H1 (cell line): ENCODE data around the gene ULK1. TPM values are rescaled to one million over a fixed set of nuclear protein-coding genes. Genes with fewer than 3 reads are reported as not detected.

Source experiments
- GABPA ChIP-seq: IDR thresholded peaks from 2 replicates; pipeline ENCODE4 v1.6.1; 2011; ENCODE audit warnings: mild to moderate bottlenecking, low read length, moderate library complexity, borderline replicate concordance; ENCODE audit not compliant: insufficient read depth
- KDM1A ChIP-seq: fragments of 200-600, 300-600 bp; sonication (generic); IDR thresholded peaks from 2 replicates; pipeline ENCODE4 v1.7.1; 2016; ENCODE audit warnings: mild to moderate bottlenecking, low read length, borderline replicate concordance
- SAP30 ChIP-seq: fragments of 300-600 bp; sonication (generic); IDR thresholded peaks from 2 replicates; pipeline ENCODE4 v1.7.1; 2012; ENCODE audit warnings: low read length, moderate library complexity, mild to moderate bottlenecking, inconsistent platforms; ENCODE audit not compliant: insufficient read depth, insufficient replicate concordance
- TBP ChIP-seq: IDR thresholded peaks from 2 replicates; pipeline ENCODE4 v1.6.1; 2011; ENCODE audit warnings: low read depth, low read length, improper control_type of control experiment
- polyA plus RNA-seq, 7 experiments: library from polyadenylated mRNA; depleted of rRNA in 3 of 7; stranded (reverse) in 5 of 7; unstranded in 2 of 7; fragments of >200 nt in 5 of 7; fragments of 200-250 nt in 2 of 7; gene quantifications; 1 replicate in 5 of 7; 2 replicates in 1 of 7; 4 replicates in 1 of 7; pipeline versions ENCODE4 v1.2.1 to v1.2.3, GENCODE V29; 2011 to 2013; ENCODE audit warnings: missing spikeins in 2 of 7, mixed read lengths in 2 of 7
- total RNA-seq: library from RNA; stranded (reverse); fragmentation: NEBNext Ultra II Directional; extraction: Animal tissue kit (Norgen Biotek cat#: 25700); gene quantifications from 2 replicates; pipeline ENCODE4 v1.2.1, GENCODE V29; 2021
- TF ChIP-seq, protein P1 (sequence below): IDR thresholded peaks from 2 replicates; pipeline ENCODE4 v1.6.1; 2011; ENCODE audit warnings: low read length, improper control_type of control experiment

The ULK1 gene
- total and polyA plus RNA-seq, 2 of the 8 experiments (the other 6 are each of a cell fraction or from before 2014, with no cell fraction given) = 13.0 to 44.1 TPM

DNA sequence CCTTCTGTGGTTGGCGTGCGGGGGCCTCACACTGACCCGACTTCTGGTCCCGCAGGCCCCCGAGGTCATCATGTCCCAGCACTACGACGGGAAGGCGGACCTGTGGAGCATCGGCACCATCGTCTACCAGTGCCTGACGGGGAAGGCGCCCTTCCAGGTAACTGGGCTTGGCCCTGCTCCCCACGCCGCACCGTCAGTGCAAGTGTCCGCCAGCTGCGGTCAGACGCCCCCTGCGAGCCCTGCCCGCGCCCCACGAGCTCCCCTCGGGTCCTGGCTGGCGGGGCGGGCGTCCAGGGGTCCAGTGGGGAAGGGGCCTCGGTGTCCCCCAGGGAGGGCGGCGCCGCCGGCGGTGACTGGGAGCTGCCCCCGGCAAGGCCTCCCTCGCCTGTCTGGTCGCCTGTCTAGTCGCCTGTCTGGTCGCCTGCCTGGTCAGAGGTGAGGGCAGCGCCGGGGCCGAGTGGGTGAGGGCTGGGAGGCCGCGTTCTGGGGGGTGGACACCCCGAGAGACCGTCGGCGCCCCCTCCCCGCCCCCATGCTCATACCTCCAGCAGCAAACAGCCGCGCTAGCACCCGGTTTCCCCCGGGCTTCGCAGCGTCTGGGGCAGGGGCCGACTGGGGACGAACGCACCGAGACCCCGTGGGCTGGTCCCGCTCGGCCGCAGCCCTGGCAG is 14.8 kb downstream of the ULK1 start (continued):
- TF ChIP-seq, protein P1, sequence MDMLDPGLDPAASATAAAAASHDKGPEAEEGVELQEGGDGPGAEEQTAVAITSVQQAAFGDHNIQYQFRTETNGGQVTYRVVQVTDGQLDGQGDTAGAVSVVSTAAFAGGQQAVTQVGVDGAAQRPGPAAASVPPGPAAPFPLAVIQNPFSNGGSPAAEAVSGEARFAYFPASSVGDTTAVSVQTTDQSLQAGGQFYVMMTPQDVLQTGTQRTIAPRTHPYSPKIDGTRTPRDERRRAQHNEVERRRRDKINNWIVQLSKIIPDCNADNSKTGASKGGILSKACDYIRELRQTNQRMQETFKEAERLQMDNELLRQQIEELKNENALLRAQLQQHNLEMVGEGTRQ = no peak
- TF ChIP-seq KDM1A (no peak), SAP30 (no peak), TBP (no peak), GABPA (no peak)
- TF ChIP-seq, all 59 proteins: peak for 0
